Heart left ventricle (tissue), 16 donors: ENCODE data around the gene MTOR. TPM values are rescaled to one million over a fixed set of nuclear protein-coding genes. Genes with fewer than 3 reads are reported as not detected.

ENCODE experiments used
- ATAC-seq, 4 donors: fragments of 200-7000 bp; cut with Tn5 transposase; one replicate each; pipeline ENCODE4 v1.9.1; 2020 to 2022; ENCODE audit warnings: moderate library complexity in 4 of 4, mild to moderate bottlenecking in 3 of 4, moderate number of reproducible peaks in 1 of 4
- DNase-seq, 5 donors: peaks; one replicate each; pipeline ENCODE4 v3.0.0-alpha.2; 2020
- H3K27ac ChIP-seq, 12 donors: fragments of 200-600 bp; sonication (generic) in 4 of 12; one replicate each; pipeline versions ENCODE4 v1.5.0 to v1.8.0; 2016 to 2022; ENCODE audit warnings: mild to moderate bottlenecking in 2 of 12
- H3K27me3 ChIP-seq, 9 donors: fragments of 200-600 bp; sonication (generic) in 2 of 9; one replicate each; pipeline versions ENCODE4 v1.5.1 to v1.8.0; 2016 to 2022; ENCODE audit warnings: mild to moderate bottlenecking in 3 of 9
- H3K36me3 ChIP-seq, 9 donors: fragments of 200-600 bp; sonication (generic) in 2 of 9; one replicate each; pipeline versions ENCODE4 v1.5.0 to v1.8.0; 2018 to 2022; ENCODE audit warnings: mild to moderate bottlenecking in 2 of 9
- H3K4me1 ChIP-seq, 12 donors: fragments of 200-600 bp; sonication (generic) in 4 of 12; one replicate each; pipeline versions ENCODE4 v1.5.0 to v1.8.0; 2016 to 2022; ENCODE audit warnings: mild to moderate bottlenecking in 3 of 12
- H3K4me3 ChIP-seq, 12 donors: fragments of 200-600 bp; sonication (generic) in 4 of 12; one replicate each; pipeline versions ENCODE4 v1.5.0 to v1.8.0; 2017 to 2022; ENCODE audit warnings: mild to moderate bottlenecking in 9 of 12, moderate library complexity in 4 of 12
- H3K9me3 ChIP-seq, 12 donors: fragments of 200-600 bp; sonication (generic) in 4 of 12; one replicate each; pipeline versions ENCODE4 v1.5.0 to v1.8.0; 2016 to 2022; ENCODE audit warnings: mild to moderate bottlenecking in 1 of 12
- CTCF ChIP-seq, 12 donors: fragments of 200-600 bp; sonication (generic) in 4 of 12; IDR thresholded peaks; one replicate each; pipeline versions ENCODE4 v1.5.0 to v1.8.0; 2018 to 2022; ENCODE audit warnings: antibody characterized with exemption in 12 of 12, mild to moderate bottlenecking in 5 of 12
- POLR2A ChIP-seq, 2 donors: fragments of 450-650 bp; IDR thresholded peaks; one replicate each; pipeline ENCODE4 v1.6.1; 2017; ENCODE audit warnings: antibody characterized with exemption in 2 of 2, mild to moderate bottlenecking in 2 of 2, moderate library complexity in 2 of 2
- WGBS, 4 donors: extraction: QIAGEN DNeasy Blood & Tissue Kit in 2 of 4; methylation state at CpG; one replicate each; pipeline versions ENCODE4 v1.1.5 to v1.1.7; 2013 to 2018; 5-methylcytosine and 5-hydroxymethylcytosine counted together
- intact Hi-C, 10 donors: fragments of 100-400 bp; cut with DNase I; formaldehyde crosslinking; loops; one replicate each; pipeline versions ENCODE4 v1.11.1 to v1.14.2; 2022
- polyA plus RNA-seq, 2 donors: library from polyadenylated mRNA; stranded (reverse); fragments of 200-250 nt; gene quantifications; one replicate each; pipeline ENCODE4 v1.2.3, GENCODE V29; 2013
- total RNA-seq, 9 donors: library from RNA; depleted of rRNA in 2 of 9; stranded (reverse); fragments of >200 nt in 2 of 9; fragmentation: NEBNext Ultra II Directional in 3 of 9; extraction: Animal tissue kit (Norgen Biotek cat#: 25700) in 3 of 9; gene quantifications; one replicate each; pipeline versions ENCODE4 v1.1.0 to v1.2.4, GENCODE V29; 2016 to 2023
- donor health status: ischemic (EF 13 %, LVEDD 7.1; RV severe dilation, severe dysfunction).
- donor health status: healthy with polysubstance abuse.
- donor health status: DM: no; HTN: yes; CAD: no.
- donor health status: DM: no; HTN: no; CAD: no.
- donor health status: ischemic (EF 25% LVEDD 6.9; RV normal size, moderate dysfunction).
- donor health status: ischemic (EF 25% LVEDD 5.7; RV mildly dilated, moderate dysfunction).
- donor health status: healthy.
- donor health status: DM: yes; HTN: yes; CAD: no.
- donor health status: ischemic (EF 35%, LVEDD 5.7; RV mildly dilated, moderate dysfunction).
- donor health status: nonischemic (EF 11% LVEDD 7.7; RV severe dilation, severe dysfunction).
- donor health status: DM: yes; HTN: yes; CAD: no.
- donor health status: PGD.
- donor health status: ischemic (EF 29% LVEDD 5.4; RV normal size, mild dysfunction).
- donor health status: nonischemic (EF 23%, LVEDD 6.1; RV moderate dilation, normal function).

The MTOR gene
- total and polyA plus RNA-seq, 11 donors = 17.4 to 43.6 (median 36.7) TPM

GRCh38 chr1:11125931-11126330 lies 136.4 kb downstream of the MTOR start:
- Histone ChIP-seq H3K27ac (no peak overlapping the region), H3K27me3 (no peaks in the 10 kb centered on the region), H3K9me3 (no peaks in the 10 kb centered on the region), H3K36me3 (peaks cover 5 to 100% (median 100%) of the 10 kb centered on the region in 9 donors), H3K4me3 (no peak overlapping the region), H3K4me1 (peaks cover 0 to under 1% (median 0%) of the 10 kb centered on the region in 12 donors)
- 91 to 95% (median 93%) methylated on average over 5 of the region's 5 CpGs for WGBS, 4 donors
- DNase-seq (no peak), ATAC-seq (no peak)
- TF ChIP-seq CTCF (IDR thresholded peaks at IDR 0.05) = no peak
- no peak for TF ChIP-seq POLR2A (IDR thresholded peaks at IDR 0.05)
- intact Hi-C loops = no loop called here

GRCh38 chr1:11124965-11125364 lies 137.4 kb downstream of the MTOR start:
- H3K27me3 ChIP-seq = no peaks in the 10 kb centered on the region
- peaks cover 5 to 100% (median 98%) of the 10 kb centered on the region in 9 donors for H3K36me3 ChIP-seq
- no peaks in the 10 kb centered on the region for H3K4me1 ChIP-seq
- no peak for DNase-seq
- H3K4me3 ChIP-seq = no peak overlapping the region
- H3K27ac ChIP-seq = no peak overlapping the region
- no peak for TF ChIP-seq POLR2A (IDR thresholded peaks at IDR 0.05)
- no peak for TF ChIP-seq CTCF (IDR thresholded peaks at IDR 0.05)
- WGBS, 4 donors = 97 to 100% (median 99%) methylated on average over 3 of the region's 3 CpGs
- intact Hi-C loops = no loop called here
- H3K9me3 ChIP-seq = no peaks in the 10 kb centered on the region
- ATAC-seq = no peak

DNA sequence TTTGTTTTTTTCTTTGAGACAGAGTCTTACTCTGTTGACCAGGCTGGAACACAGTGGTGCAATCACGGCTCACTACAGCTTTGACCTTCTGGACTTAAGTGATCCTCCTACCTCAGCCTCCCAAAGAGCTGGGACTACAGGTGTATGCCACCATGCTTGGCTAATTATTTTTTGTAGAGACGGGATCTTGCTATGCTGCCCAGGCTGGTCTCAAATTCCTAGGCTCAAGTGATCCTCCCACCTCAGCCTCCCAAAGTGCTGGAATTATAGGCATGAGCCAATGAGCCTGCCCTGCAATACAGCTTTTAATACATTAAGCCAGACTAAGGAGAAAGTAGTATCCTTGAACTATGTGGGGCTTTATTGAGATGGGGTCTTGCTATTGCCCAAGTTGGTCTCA lies 146.0 kb downstream of the MTOR start:
- intact Hi-C loops = no loop called here
- Histone ChIP-seq H3K4me1 (no peaks in the 10 kb centered on the region), H3K36me3 (peaks cover 0 to 98% (median 88%) of the 10 kb centered on the region in 9 donors), H3K9me3 (no peaks in the 10 kb centered on the region), H3K27me3 (no peaks in the 10 kb centered on the region), H3K4me3 (no peak overlapping the region), H3K27ac (no peak overlapping the region)
- TF ChIP-seq POLR2A (IDR thresholded peaks at IDR 0.05) = no peak
- no peak for TF ChIP-seq CTCF (IDR thresholded peaks at IDR 0.05)
- ATAC-seq (no peak), DNase-seq (no peak)
- 95 to 100% (median 97%) methylated on average over 2 of the region's 2 CpGs for WGBS, 4 donors

DNA sequence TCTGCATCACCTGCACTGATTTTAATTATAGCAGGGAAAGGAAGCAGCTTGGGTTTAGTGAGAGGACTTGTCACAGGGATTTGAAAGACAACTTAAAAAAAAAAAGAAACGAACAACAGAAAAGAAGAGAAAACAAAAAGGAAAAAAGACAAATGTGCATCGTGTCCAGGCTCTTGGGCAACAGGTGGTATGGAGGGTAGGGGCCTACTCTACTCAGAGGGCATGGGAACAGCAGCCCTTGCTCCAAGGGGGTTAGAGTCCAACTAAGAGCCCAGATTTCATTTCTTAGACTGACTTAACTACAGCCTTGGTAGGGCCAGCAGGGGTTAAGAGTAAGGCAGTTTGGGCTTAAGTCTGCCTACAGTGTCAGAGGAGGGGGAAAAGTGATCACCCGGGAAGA lies 147.4 kb downstream of the MTOR start:
- DNase-seq (no peak), ATAC-seq (no peak)
- Histone ChIP-seq H3K27me3 (no peaks in the 10 kb centered on the region), H3K4me3 (no peak overlapping the region), H3K4me1 (no peaks in the 10 kb centered on the region), H3K27ac (no peak overlapping the region), H3K9me3 (no peaks in the 10 kb centered on the region), H3K36me3 (peaks cover 0 to 98% (median 88%) of the 10 kb centered on the region in 9 donors)
- WGBS, 4 donors = 86 to 91% (median 88%) methylated on average over 3 of the region's 3 CpGs
- TF ChIP-seq POLR2A (IDR thresholded peaks at IDR 0.05) (no peak), CTCF (IDR thresholded peaks at IDR 0.05) (no peak)
- intact Hi-C loops = no loop called here
